NCI-H2107 treated with DMSO at 0.1 percent for 48 hours (cell line): Measurements from ENCODE around the gene RHBDF2.
"Not testable (repeated sequence)": the region's sequence is repeated elsewhere in the genome, so short reads cannot be mapped to it uniquely, and the experiment has no call there.

Experiments used
- DNase-seq: peaks from one replicate; lab custom pipeline; 2025; ENCODE audit not compliant: unreplicated experiment; lab: John Stamatoyannopoulos, UW

The RHBDF2 gene

GRCh38 chr17:76538281-76538931 lies 37.2 kb upstream of the RHBDF2 start:
- no peak for DNase-seq

DNA sequence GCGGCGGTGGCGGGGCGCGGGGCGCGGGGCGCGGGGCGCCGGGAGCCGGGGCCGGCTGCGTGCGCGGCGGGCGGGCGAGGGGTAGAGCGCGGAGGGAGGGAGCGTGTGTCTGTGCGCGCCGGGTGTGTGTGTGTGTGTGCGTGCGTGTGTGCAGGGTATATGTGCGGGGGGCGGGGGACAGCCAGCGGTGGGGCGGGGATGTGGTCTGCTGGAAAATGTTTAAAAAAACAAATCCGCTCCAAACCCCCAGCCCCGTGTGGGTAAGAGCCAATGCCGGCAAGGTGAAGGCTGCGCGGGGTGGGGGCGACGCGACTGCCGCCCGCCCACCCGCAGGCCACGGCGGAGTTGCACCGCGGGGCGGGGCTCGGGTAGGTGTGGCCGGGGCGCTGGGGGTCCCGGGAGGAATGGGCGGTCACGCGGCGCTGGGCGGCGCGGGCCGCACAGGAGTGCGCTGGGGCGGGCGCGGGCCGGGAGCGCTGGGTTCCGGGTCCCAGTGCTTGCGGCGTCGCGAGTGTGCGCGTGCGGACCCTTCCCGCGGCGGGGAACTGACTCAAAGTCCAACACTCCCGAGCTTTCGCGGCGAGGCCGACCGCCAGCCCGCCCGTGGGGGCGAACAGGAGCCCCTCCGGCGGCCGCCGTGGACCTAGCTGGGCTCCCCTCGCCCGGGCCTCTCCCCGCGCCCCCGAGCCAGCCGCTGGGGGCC lies 36.5 kb upstream of the RHBDF2 start, which contains the start of gene CYGB:
CYGB (minus strand) TSS at position 132 of the 703 bp plus-strand sequence. CDS start 167 bp downstream, outside the sequence.
- DNase-seq: no peak

DNA sequence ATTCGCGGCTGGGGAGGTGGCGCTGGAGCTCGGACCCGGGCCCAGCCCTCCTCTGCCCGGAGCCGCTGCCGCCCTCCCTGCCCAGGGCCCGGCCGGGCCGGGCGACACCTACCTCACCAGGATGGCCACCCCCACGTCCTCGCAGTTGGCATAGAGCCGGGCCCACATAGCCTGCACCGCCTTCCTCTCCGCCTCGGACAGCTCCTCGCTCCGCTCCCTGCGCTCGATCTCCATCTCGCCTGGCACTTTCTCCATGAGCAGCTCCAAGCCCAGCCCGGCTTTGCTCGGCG lies 36.0 kb upstream of the RHBDF2 start:
- DNase-seq: no peak

GRCh38 chr17:76536511-76537287 lies 35.5 kb upstream of the RHBDF2 start:
- DNase-seq: no peak

GRCh38 chr17:76535788-76536510 lies 34.7 kb upstream of the RHBDF2 start:
- no peak for DNase-seq

- DNase-seq: no peak
Observed at GRCh38 chr17:76534831-76535732, 33.9 kb upstream of the RHBDF2 start.

DNA sequence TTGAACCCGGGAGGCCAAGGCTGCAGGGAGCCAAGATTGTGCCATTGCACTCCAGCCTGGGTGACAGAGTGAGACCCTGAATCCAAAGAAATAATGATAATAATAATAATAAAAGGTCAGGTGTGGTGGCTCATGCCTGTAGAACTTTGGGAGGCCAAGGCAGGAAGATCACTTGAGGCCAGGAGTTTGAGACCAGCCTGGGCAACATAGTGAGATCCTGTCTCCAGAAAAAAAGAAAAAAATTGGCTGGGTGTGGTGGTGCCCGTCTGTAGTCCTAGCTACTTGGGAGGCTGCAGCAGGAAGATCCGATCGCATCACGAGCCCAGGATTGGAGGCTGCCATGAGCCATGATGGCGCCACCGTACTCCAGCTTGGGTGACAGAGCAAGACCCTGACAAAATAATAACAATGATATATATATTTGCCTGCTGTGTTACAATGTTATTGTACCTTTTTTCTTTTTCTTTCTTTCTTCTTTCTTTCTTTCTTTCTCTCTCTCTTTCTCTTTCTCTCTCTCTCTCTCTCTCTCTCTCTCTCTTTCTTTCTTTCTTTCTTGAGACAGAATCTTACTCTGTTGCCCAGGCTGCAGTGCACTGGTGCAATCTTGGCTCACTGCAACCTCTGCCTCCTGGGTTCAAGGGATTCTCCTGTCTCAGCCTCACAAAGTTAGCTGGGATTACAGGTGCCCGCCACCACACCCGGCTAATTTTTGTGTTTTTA lies 32.6 kb upstream of the RHBDF2 start:
- not testable (repeated sequence) for DNase-seq

GRCh38 chr17:76532072-76532651 lies 30.9 kb upstream of the RHBDF2 start:
- no peak for DNase-seq

DNA sequence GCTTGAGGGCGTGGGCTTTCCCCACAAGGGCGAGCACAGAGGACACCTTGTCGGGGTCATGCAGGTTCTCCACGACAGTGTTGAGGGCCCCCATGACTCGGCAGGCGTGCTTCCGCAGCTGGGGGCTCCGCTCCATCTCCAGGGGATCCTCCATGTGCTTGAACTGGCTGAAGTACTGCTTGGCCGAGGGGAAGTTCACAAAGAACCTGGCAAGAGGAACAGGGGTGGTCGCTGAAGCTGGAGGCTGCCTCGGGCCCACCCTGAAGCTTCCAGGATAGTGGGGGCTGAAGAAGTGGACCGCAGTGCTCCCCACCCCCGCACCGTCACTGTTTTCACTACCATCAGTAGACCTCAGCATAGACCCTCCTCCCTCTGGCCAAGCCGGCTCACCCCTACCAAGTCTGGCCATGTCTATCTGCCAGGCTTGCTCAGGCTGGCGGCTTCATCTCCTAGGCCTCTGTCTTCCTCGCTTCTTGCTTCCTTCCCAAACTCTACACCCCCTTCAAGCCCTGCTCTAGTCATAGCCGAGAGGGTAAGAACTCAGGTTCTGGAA lies 30.3 kb upstream of the RHBDF2 start:
- DNase-seq: no peak

- DNase-seq: no peak
Observed at GRCh38 chr17:76530811-76531485, 29.7 kb upstream of the RHBDF2 start.

- no peak for DNase-seq
Observed at GRCh38 chr17:76530095-76530723, 29.0 kb upstream of the RHBDF2 start.

DNA sequence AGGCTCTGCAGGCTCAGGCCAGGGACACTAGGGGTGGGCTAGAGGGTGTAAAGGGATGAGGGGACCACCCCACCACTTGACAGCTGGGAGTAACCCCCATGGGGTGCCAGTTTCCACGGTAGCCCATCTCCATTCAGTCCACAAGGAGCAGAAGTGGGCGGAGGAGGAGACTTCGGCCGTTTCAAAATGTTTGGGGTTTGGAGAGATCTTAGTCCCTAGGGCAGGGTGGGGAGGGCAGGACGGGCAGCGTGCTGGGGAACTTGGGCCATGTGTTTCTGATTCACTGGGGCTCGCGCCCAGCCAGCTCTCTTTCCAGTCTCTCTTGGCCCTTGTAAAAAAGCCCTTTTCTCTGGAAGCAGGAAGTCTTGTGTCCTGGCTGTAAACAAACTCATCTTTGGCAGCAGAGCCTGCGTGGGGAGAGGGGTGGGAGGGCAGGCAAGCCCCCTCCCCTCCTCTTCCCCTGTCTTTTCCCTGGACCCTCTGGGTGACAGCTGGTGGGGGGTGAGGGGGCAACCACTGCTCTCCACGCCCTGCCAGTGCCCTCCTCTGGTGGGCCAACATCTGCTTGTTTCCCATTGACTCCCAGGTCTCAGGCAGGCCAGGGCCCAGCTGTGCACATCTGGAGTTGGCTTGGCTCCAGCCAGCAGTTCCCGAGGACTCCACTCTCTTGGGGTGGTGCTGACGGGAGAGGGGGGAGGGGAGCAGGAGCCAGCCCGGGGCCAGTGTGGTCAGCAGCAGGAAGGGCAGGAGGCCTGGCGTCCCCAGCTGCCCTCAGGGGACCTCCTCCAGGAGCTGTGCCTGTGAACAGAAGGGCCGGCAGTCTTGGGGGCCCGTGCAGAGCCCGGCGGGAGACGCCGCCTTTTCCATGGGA lies 28.2 kb upstream of the RHBDF2 start:
- no peak for DNase-seq

DNA sequence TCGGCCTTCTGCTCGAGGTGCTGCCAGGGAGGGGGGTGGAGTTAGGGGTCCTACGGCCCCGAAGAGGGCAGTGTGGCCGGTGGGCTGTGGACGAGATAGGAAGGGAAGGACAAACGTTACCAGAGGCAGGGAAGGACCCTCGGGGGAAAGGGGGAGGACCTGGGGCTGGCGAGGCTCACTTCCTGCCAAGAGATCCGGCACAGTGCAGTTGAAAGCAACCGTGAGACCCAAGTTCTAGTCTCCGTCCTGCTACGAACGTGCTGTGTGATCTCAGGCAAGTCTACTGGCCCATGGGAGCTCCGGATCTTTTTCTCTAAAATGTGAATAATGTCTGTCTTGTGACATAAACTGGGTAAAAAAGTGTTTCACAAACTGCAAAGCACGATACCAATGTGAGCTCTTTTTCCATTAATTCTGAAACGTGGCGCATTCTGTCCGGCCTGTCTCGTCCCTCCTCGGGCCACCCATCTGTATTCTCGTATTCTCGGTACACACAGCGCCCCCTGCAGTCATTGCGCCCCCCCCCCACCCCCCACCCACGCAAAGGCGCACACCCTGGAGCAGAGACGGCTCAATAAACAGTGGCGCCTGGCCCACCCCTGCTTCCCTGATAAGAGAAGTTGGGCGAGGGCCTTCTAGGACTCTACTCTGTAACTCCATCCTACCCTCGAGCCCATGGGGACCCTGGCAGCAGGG lies 27.5 kb upstream of the RHBDF2 start:
- DNase-seq: no peak

DNA sequence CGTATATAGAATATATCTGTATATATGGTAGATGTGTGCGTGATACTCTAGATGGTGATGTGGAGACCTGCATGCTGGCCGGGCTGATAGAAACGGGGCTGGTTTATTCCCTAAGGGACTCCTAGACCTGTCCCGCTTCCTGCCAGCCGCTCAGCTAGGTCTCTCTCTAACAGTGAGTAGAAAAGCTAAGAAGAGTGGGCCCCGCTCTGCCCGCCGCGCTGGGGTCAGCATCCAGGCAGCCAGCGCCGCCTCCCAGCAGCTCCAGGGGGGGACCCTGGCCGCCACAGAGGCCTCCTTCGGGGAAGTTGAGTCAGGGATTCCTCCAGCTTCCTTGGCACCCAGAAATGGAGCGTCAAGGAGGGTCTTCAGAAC lies 26.9 kb upstream of the RHBDF2 start:
- DNase-seq: no peak

- no peak for DNase-seq
Observed at GRCh38 chr17:76527430-76528111, 26.3 kb upstream of the RHBDF2 start.

DNA sequence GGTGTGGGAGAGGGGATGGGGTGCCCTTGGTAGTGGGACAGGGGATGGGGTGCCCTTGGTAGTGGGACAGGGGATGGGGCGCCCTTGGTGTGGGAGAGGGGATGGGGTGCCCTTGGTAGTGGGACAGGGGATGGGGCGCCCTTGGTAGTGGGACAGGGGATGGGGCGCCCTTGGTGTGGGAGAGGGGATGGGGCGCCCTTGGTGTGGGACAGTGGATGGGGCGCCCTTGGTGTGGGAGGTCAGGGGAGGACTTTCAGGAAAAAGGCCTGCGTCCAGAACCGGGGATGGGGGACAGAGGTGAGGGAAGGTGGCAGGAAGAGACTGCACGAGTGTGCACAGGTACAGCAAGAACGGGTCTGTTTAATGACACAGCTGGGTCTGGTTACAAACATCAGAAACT lies 25.8 kb upstream of the RHBDF2 start:
- DNase-seq: not testable (repeated sequence)
